Glutamatergic neuron (in vitro differentiated cells): ENCODE measurements around the gene CPSF4L. TPM values are rescaled to one million over a fixed set of nuclear protein-coding genes. Genes with fewer than 3 reads are reported as not detected.

Experiments
- DNase-seq: peaks from one replicate; pipeline ENCODE4 v3.0.0; 2022
- H3K27ac Mint-ChIP-seq: one replicate; pipeline ENCODE4 v1.8.0; 2020; ENCODE audit warnings: mild to moderate bottlenecking, mixed read lengths, inconsistent platforms; ENCODE audit not compliant: unreplicated experiment
- H3K27me3 Mint-ChIP-seq: one replicate; pipeline ENCODE4 v1.8.0; 2020; ENCODE audit warnings: mild to moderate bottlenecking, moderate library complexity, mixed read lengths, inconsistent platforms; ENCODE audit not compliant: unreplicated experiment
- H3K36me3 Mint-ChIP-seq: one replicate; pipeline ENCODE4 v1.8.0; 2020; ENCODE audit warnings: mild to moderate bottlenecking, mixed read lengths, inconsistent platforms; ENCODE audit not compliant: unreplicated experiment
- H3K4me1 Mint-ChIP-seq: one replicate; pipeline ENCODE4 v1.8.0; 2020; ENCODE audit warnings: mild to moderate bottlenecking, low read depth, mixed read lengths, inconsistent platforms; ENCODE audit not compliant: unreplicated experiment
- H3K4me3 Mint-ChIP-seq: one replicate; pipeline ENCODE4 v1.8.0; 2020; ENCODE audit warnings: mild to moderate bottlenecking, mixed read lengths, inconsistent platforms; ENCODE audit not compliant: unreplicated experiment
- H3K9me3 Mint-ChIP-seq: one replicate; pipeline ENCODE4 v1.8.0; 2020; ENCODE audit warnings: mild to moderate bottlenecking, moderate library complexity, mixed read lengths, inconsistent platforms; ENCODE audit not compliant: unreplicated experiment
- total RNA-seq: library from RNA; stranded (reverse); fragmentation: NEBNext Ultra II Directional; extraction: Animal tissue kit (Norgen Biotek cat#: 25700); gene quantifications from one replicate; pipeline ENCODE4 v1.2.1, GENCODE V29; 2021; ENCODE audit not compliant: unreplicated experiment
- TF ChIP-seq, protein P1 (sequence below): fragments of 200-600 bp; sonication (generic); IDR thresholded peaks from one replicate; pipeline ENCODE4 v1.5.0; 2021; ENCODE audit not compliant: partially characterized antibody, unreplicated experiment

CPSF4L gene
- total RNA-seq, 1 donor from 2014 or later: 0.44 TPM

DNA sequence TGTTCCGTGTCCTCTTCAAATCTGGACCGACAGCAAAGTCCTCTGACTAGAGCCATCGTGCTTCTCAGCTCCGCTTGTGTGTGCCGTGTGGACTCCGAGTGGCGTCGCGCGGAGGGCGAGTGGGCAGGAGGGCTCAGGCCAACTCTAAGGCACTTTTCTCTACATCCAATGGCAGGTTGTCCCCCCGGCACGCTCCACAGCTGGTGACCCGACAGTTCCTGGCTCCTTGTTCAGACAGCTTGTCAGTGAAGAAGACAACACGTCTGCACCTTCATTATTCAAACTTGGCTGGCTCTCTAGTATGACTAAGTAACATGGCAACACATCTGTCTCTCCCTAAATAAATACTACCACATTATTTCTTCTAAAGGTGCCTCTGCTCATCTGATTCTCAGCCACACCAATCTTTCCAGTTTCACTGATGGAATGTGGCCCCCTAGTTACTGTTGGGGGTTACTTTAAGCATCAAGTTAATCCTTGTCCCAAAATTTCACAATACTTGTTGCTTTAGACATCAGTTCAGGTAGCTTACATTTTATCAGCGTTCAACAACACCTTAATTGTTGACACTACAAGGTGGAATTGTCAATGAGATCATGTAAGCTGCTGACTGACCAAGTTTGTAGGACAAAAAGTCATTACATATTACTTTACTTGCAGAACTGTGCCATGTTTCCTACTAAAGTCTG, 53.4 kb downstream of the CPSF4L start:
- H3K27ac Mint-ChIP-seq: no peak overlapping the region
- DNase-seq: no peak
- H3K9me3 Mint-ChIP-seq: peaks cover 2% of the 10 kb centered on the region
- TF ChIP-seq, protein P1, sequence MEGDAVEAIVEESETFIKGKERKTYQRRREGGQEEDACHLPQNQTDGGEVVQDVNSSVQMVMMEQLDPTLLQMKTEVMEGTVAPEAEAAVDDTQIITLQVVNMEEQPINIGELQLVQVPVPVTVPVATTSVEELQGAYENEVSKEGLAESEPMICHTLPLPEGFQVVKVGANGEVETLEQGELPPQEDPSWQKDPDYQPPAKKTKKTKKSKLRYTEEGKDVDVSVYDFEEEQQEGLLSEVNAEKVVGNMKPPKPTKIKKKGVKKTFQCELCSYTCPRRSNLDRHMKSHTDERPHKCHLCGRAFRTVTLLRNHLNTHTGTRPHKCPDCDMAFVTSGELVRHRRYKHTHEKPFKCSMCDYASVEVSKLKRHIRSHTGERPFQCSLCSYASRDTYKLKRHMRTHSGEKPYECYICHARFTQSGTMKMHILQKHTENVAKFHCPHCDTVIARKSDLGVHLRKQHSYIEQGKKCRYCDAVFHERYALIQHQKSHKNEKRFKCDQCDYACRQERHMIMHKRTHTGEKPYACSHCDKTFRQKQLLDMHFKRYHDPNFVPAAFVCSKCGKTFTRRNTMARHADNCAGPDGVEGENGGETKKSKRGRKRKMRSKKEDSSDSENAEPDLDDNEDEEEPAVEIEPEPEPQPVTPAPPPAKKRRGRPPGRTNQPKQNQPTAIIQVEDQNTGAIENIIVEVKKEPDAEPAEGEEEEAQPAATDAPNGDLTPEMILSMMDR: no peak
- peaks cover 1% of the 10 kb centered on the region for H3K4me1 Mint-ChIP-seq
- no peaks in the 10 kb centered on the region for H3K36me3 Mint-ChIP-seq
- no peak overlapping the region for H3K4me3 Mint-ChIP-seq
- H3K27me3 Mint-ChIP-seq: peaks cover 2% of the 10 kb centered on the region

DNA sequence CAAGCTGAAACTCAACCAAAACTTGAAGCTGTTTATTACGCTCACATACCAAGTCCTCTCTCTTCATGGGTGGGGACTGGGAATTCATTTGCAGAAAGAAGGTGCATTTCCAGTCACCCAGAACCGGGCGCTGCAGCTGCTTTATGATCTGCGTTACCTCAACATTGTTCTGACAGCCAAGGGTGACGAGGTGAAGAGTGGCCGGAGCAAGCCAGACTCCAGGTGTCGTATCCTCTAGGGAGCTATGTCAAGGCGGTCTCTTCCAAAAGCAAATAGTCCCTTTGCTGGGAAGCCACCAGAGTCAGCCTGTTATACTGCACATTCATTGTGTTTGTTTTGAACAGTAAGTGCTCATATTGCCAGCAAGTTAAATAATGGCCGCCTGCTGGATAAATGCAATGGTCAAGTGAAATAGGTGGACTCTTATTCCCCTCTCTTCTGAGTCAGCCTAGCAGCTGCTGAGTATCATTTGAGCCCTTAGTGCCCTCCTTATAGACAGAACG, 56.2 kb downstream of the CPSF4L start:
- TF ChIP-seq, protein P1: no peak
- peaks cover 3% of the 10 kb centered on the region for H3K4me1 Mint-ChIP-seq
- no peaks in the 10 kb centered on the region for H3K36me3 Mint-ChIP-seq

DNA sequence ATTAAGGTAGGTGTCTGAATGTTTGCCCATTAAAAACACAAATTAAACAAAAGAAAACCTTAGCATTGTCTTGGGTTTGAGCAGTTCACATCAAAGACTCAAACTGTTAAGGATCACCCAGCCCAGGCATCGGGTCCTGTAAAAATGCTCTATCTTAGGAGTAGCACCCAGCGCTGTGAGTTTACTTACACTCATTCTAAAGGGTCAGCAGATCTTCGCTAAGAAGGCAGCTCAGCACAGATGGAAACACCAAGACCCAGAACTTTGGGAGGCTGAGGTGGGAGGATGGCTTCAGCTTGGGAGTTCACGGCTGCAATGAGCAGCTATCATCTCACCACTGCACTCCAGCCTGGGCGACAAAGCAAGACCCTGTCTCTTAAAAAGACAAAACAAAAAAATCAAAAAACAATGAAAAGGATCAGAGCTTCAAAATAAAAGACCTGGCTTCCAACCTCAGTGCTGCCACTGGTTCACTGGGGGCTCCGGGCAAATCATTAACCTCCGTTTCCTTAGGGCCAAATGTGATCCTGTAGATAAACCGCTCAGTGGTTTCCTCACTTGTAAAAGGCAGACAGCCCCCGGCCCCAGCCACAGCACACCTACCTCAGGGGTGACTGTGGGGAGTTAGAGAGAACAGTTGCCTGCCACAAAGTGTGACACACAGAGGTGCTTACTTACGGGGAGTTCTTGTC, 57.7 kb downstream of the CPSF4L start:
- no peak overlapping the region for H3K27ac Mint-ChIP-seq
- TF ChIP-seq, protein P1: no peak
- H3K4me1 Mint-ChIP-seq: peaks cover 1% of the 10 kb centered on the region
- no peak for DNase-seq
- no peak overlapping the region for H3K4me3 Mint-ChIP-seq
- H3K9me3 Mint-ChIP-seq: peaks cover 4% of the 10 kb centered on the region
- peaks cover 2% of the 10 kb centered on the region for H3K27me3 Mint-ChIP-seq
- H3K36me3 Mint-ChIP-seq: peaks cover 5% of the 10 kb centered on the region

More for the DNA sequence above, 56.2 kb downstream of the CPSF4L start:
- H3K27me3 Mint-ChIP-seq: peaks cover 2% of the 10 kb centered on the region
- H3K9me3 Mint-ChIP-seq: peaks cover 2% of the 10 kb centered on the region
- no peak for DNase-seq
- H3K27ac Mint-ChIP-seq: no peak overlapping the region
- no peak overlapping the region for H3K4me3 Mint-ChIP-seq

DNA sequence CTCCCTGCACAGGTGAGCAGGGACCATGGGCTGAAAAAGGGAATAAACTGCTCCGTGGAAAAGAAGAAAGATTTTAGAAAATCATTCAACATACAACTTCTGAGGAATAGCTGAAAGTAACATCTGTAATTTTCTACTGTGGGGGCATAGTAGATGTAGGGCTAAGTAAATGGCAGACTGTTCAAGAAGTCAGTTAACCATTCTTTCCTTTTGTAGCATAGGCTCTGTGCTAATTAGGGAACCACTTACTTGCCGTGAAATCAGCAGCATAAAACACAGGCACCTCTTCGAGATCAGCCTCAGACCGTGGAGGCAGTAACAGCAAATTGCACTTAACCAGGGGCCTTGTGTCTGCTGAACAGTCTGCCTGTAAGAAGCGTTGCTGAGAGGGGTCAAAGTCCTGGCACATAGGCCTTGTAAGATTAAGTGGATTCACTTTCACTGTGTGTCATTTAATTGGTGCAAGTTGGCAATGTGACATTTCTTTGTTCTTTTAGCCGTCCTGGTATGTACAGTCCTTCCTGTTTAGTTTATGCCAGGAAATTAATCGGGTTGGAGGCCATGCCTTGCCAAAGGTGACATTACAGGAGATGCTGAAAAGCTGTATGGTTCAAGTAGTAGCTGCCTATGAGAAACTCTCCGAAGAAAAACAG, 58.4 kb downstream of the CPSF4L start:
- H3K4me1 Mint-ChIP-seq: peaks cover 1% of the 10 kb centered on the region
- no peak overlapping the region for H3K27ac Mint-ChIP-seq
- no peak for DNase-seq
- TF ChIP-seq, protein P1: no peak
- H3K27me3 Mint-ChIP-seq: peaks cover 4% of the 10 kb centered on the region
- no peak overlapping the region for H3K4me3 Mint-ChIP-seq
- H3K9me3 Mint-ChIP-seq: peaks cover 4% of the 10 kb centered on the region
- peaks cover 7% of the 10 kb centered on the region for H3K36me3 Mint-ChIP-seq
